Neural cell (in vitro differentiated cells): ENCODE measurements around the gene PPAN. TPM values are rescaled to one million over a fixed set of nuclear protein-coding genes. Genes with fewer than 3 reads are reported as not detected.

Source experiments
- H2AFZ ChIP-seq: fragments of 200-600, 300-800 bp; sonication (generic), shearing (Covaris generic); 2 replicates; pipeline ENCODE4 v1.6.0; 2014; ENCODE audit warnings: low read depth, mild to moderate bottlenecking, antibody characterized with exemption, low read length, moderate library complexity
- H3F3A ChIP-seq: fragments of 200-600 bp; shearing (Covaris generic); 2 replicates; pipeline ENCODE4 v1.6.1; 2016; ENCODE audit warnings: mild to moderate bottlenecking, moderate library complexity, mixed read lengths, antibody characterized with exemption, low read length; ENCODE audit not compliant: insufficient read depth, poor library complexity, severe bottlenecking
- H3K27ac ChIP-seq: fragments of 200-600, 300-800 bp; sonication (generic), shearing (Covaris generic); 2 replicates; pipeline ENCODE4 v1.5.1; 2014; ENCODE audit warnings: mild to moderate bottlenecking, low read length, moderate library complexity
- H3K27me3 ChIP-seq: fragments of 300-800, 200-600 bp; sonication (generic), shearing (Covaris generic); 2 replicates; pipeline ENCODE4 v1.6.0; 2014; ENCODE audit warnings: mild to moderate bottlenecking, low read depth, low read length, moderate library complexity; ENCODE audit not compliant: insufficient read depth
- H3K36me3 ChIP-seq: fragments of 300-800, 200-600 bp; sonication (generic), shearing (Covaris generic); 2 replicates; pipeline ENCODE4 v1.5.1; 2014; ENCODE audit warnings: mild to moderate bottlenecking, antibody characterized with exemption, low read length, moderate library complexity; ENCODE audit not compliant: insufficient read depth
- H3K4me2 ChIP-seq: fragments of 300-800, 200-600 bp; sonication (generic), shearing (Covaris generic); 2 replicates; pipeline ENCODE4 v1.6.0; 2014; ENCODE audit warnings: mild to moderate bottlenecking, low read length
- H3K4me3 ChIP-seq: fragments of 300-800, 200-600 bp; sonication (generic), shearing (Covaris generic); 2 replicates; pipeline ENCODE4 v1.5.1; 2014; ENCODE audit warnings: mild to moderate bottlenecking, low read length, moderate library complexity
- H3K79me2 ChIP-seq: fragments of 200-600 bp; shearing (Covaris generic); replicated peaks from 2 replicates; pipeline ENCODE4 v1.6.0; 2014; ENCODE audit warnings: mild to moderate bottlenecking, low read length, moderate library complexity; ENCODE audit not compliant: insufficient read depth
- H3K9ac ChIP-seq: fragments of 300-800, 200-600 bp; sonication (generic), shearing (Covaris generic); 2 replicates; pipeline ENCODE4 v1.6.1; 2016; ENCODE audit warnings: mild to moderate bottlenecking, low read length, mixed read lengths
- H3K9me2 ChIP-seq: fragments of 200-600 bp; shearing (Covaris generic); 2 replicates; pipeline ENCODE4 v1.6.1; 2016; ENCODE audit warnings: mild to moderate bottlenecking, low read length, mixed read lengths; ENCODE audit not compliant: insufficient read depth
- H3K9me3 ChIP-seq: fragments of 200-600, 300-800 bp; sonication (generic), shearing (Covaris generic); 2 replicates; pipeline ENCODE4 v1.6.1; 2016; ENCODE audit warnings: mild to moderate bottlenecking, mixed run types, low read length, moderate library complexity, mixed read lengths
- H4K20me1 ChIP-seq: fragments of 200-600 bp; shearing (Covaris generic); 2 replicates; pipeline ENCODE4 v1.6.1; 2016; ENCODE audit warnings: mild to moderate bottlenecking, mixed run types; ENCODE audit not compliant: insufficient read depth
- EP300 ChIP-seq: fragments of 450-650 bp; conservative IDR thresholded peaks from 2 replicates; pipeline ENCODE4 v1.6.1; 2014; ENCODE audit warnings: antibody characterized with exemption, mild to moderate bottlenecking, moderate library complexity; ENCODE audit not compliant: poor library complexity, severe bottlenecking
- EZH2 ChIP-seq: fragments of 200-600, 300-800 bp; shearing (Covaris generic), sonication (generic); IDR thresholded peaks from 2 replicates; pipeline ENCODE4 v1.6.1; 2014; ENCODE audit warnings: antibody characterized with exemption, low read length, borderline replicate concordance, mild to moderate bottlenecking; ENCODE audit not compliant: insufficient read depth, poor library complexity, severe bottlenecking
- MXI1 ChIP-seq: fragments of 450-650 bp; conservative IDR thresholded peaks from 2 replicates; pipeline ENCODE4 v1.6.1; 2014; ENCODE audit warnings: antibody characterized with exemption, mild to moderate bottlenecking; ENCODE audit not compliant: poor library complexity, severe bottlenecking
- POLR2AphosphoS5 ChIP-seq: IDR thresholded peaks from 2 replicates; pipeline ENCODE4 v1.6.1; 2012
- RAD21 ChIP-seq: fragments of 450-650 bp; conservative IDR thresholded peaks from 2 replicates; pipeline ENCODE4 v1.6.1; 2014; ENCODE audit warnings: antibody characterized with exemption, mild to moderate bottlenecking, moderate library complexity
- SMC3 ChIP-seq: fragments of 450-650 bp; conservative IDR thresholded peaks from 2 replicates; pipeline ENCODE4 v1.6.1; 2014; ENCODE audit warnings: antibody characterized with exemption, mild to moderate bottlenecking, moderate library complexity; ENCODE audit not compliant: poor library complexity
- TAF1 ChIP-seq: IDR thresholded peaks from 2 replicates; pipeline ENCODE4 v1.6.1; 2012; ENCODE audit warnings: low read depth
- polyA plus RNA-seq: library from polyadenylated mRNA; depleted of rRNA; stranded (reverse); fragments of >200 nt; gene quantifications from 2 replicates; pipeline ENCODE4 v1.2.3, GENCODE V29; 2014
- TF ChIP-seq, protein P1 (sequence below): fragments of 450-650 bp; IDR thresholded peaks from 2 replicates; pipeline ENCODE4 v1.5.1; 2014; ENCODE audit warnings: antibody characterized with exemption, mild to moderate bottlenecking, moderate library complexity; ENCODE audit not compliant: poor library complexity, severe bottlenecking
- TF ChIP-seq, protein P2 (sequence below): IDR thresholded peaks from 2 replicates; pipeline ENCODE4 v1.6.1; 2012; ENCODE audit warnings: borderline replicate concordance

PPAN gene
- polyA plus RNA-seq, 1 donor from 2014 or later, result 13.9 TPM

- TF ChIP-seq RAD21 (no peak), EP300 (no peak), MXI1 (no peak)
- Histone ChIP-seq H3K27ac (no peak overlapping the region), H3K4me3 (no peak overlapping the region), H3F3A (no peaks in the 10 kb centered on the region), H4K20me1 (no peaks in the 10 kb centered on the region), H3K9me3 (no peaks in the 10 kb centered on the region), H3K27me3 (no peaks in the 10 kb centered on the region), H2AFZ (no peak overlapping the region), H3K9me2 (no peaks in the 10 kb centered on the region), H3K9ac (no peak overlapping the region), H3K4me2 (no peak overlapping the region), H3K79me2 (no peaks in the 10 kb centered on the region), H3K36me3 (no peaks in the 10 kb centered on the region)
These were observed 43.3 kb downstream of the PPAN start for GRCh38 chr19:10149427-10149826.

- TF ChIP-seq RAD21 (no peak), EP300 (no peak), SMC3 (no peak), EZH2 (no peak), POLR2AphosphoS5 (no peak), TAF1 (no peak)
- TF ChIP-seq, protein P1, sequence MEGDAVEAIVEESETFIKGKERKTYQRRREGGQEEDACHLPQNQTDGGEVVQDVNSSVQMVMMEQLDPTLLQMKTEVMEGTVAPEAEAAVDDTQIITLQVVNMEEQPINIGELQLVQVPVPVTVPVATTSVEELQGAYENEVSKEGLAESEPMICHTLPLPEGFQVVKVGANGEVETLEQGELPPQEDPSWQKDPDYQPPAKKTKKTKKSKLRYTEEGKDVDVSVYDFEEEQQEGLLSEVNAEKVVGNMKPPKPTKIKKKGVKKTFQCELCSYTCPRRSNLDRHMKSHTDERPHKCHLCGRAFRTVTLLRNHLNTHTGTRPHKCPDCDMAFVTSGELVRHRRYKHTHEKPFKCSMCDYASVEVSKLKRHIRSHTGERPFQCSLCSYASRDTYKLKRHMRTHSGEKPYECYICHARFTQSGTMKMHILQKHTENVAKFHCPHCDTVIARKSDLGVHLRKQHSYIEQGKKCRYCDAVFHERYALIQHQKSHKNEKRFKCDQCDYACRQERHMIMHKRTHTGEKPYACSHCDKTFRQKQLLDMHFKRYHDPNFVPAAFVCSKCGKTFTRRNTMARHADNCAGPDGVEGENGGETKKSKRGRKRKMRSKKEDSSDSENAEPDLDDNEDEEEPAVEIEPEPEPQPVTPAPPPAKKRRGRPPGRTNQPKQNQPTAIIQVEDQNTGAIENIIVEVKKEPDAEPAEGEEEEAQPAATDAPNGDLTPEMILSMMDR, result no peak
- TF ChIP-seq, protein P2, sequence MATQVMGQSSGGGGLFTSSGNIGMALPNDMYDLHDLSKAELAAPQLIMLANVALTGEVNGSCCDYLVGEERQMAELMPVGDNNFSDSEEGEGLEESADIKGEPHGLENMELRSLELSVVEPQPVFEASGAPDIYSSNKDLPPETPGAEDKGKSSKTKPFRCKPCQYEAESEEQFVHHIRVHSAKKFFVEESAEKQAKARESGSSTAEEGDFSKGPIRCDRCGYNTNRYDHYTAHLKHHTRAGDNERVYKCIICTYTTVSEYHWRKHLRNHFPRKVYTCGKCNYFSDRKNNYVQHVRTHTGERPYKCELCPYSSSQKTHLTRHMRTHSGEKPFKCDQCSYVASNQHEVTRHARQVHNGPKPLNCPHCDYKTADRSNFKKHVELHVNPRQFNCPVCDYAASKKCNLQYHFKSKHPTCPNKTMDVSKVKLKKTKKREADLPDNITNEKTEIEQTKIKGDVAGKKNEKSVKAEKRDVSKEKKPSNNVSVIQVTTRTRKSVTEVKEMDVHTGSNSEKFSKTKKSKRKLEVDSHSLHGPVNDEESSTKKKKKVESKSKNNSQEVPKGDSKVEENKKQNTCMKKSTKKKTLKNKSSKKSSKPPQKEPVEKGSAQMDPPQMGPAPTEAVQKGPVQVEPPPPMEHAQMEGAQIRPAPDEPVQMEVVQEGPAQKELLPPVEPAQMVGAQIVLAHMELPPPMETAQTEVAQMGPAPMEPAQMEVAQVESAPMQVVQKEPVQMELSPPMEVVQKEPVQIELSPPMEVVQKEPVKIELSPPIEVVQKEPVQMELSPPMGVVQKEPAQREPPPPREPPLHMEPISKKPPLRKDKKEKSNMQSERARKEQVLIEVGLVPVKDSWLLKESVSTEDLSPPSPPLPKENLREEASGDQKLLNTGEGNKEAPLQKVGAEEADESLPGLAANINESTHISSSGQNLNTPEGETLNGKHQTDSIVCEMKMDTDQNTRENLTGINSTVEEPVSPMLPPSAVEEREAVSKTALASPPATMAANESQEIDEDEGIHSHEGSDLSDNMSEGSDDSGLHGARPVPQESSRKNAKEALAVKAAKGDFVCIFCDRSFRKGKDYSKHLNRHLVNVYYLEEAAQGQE, result no peak
- Histone ChIP-seq H4K20me1 (no peaks in the 10 kb centered on the region), H3K27ac (no peak overlapping the region), H3K9me3 (no peaks in the 10 kb centered on the region), H3K79me2 (no peaks in the 10 kb centered on the region), H3K4me2 (no peak overlapping the region), H3K36me3 (no peaks in the 10 kb centered on the region), H3K9me2 (no peaks in the 10 kb centered on the region), H3F3A (no peaks in the 10 kb centered on the region), H3K27me3 (no peaks in the 10 kb centered on the region), H3K9ac (no peak overlapping the region), H3K4me3 (no peak overlapping the region), H2AFZ (no peak overlapping the region)
These were observed 45.4 kb downstream of the PPAN start for GRCh38 chr19:10151521-10151920.

DNA sequence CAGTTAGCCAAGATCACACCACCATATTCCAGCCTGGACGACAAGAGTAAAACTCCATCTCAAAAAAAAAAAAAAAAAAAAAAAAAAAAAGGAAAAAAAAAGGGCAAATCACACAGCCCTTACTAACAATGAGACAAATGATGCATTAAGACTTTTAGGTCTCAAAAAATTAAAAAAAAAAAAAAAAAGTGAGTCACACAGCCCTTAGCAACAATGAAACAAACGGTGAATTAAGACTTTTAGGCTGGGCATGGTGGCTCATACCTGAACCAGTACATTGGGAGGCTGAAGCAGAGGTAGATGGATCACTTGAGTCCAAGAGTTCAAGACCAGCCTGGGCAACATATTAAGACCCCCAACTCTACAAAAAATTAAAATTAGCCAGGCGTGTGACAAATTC is 45.9 kb downstream of the PPAN start:
- no peaks in the 10 kb centered on the region for H3K79me2 ChIP-seq
- no peaks in the 10 kb centered on the region for H3K36me3 ChIP-seq
- no peak overlapping the region for H3K27ac ChIP-seq
- H2AFZ ChIP-seq, result no peak overlapping the region
- TF ChIP-seq EZH2 (no peak), EP300 (no peak), POLR2AphosphoS5 (no peak), RAD21 (no peak), TAF1 (no peak)
- no peak overlapping the region for H3K4me3 ChIP-seq
- H3K9me3 ChIP-seq, result no peaks in the 10 kb centered on the region
- H3K9ac ChIP-seq, result no peak overlapping the region
- H3K9me2 ChIP-seq, result no peaks in the 10 kb centered on the region
- no peaks in the 10 kb centered on the region for H3F3A ChIP-seq
- H3K4me2 ChIP-seq, result no peak overlapping the region
- no peaks in the 10 kb centered on the region for H3K27me3 ChIP-seq
- no peaks in the 10 kb centered on the region for H4K20me1 ChIP-seq
